ENCODE results near the gene FARS2.

FARS2 gene

GRCh38 chr6:5450073-5450472 is 188.8 kb downstream of the FARS2 start:
- TF ChIP-seq, protein P1, sequence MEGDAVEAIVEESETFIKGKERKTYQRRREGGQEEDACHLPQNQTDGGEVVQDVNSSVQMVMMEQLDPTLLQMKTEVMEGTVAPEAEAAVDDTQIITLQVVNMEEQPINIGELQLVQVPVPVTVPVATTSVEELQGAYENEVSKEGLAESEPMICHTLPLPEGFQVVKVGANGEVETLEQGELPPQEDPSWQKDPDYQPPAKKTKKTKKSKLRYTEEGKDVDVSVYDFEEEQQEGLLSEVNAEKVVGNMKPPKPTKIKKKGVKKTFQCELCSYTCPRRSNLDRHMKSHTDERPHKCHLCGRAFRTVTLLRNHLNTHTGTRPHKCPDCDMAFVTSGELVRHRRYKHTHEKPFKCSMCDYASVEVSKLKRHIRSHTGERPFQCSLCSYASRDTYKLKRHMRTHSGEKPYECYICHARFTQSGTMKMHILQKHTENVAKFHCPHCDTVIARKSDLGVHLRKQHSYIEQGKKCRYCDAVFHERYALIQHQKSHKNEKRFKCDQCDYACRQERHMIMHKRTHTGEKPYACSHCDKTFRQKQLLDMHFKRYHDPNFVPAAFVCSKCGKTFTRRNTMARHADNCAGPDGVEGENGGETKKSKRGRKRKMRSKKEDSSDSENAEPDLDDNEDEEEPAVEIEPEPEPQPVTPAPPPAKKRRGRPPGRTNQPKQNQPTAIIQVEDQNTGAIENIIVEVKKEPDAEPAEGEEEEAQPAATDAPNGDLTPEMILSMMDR (IDR thresholded peaks at IDR 0.05; ENCODE audit: low read depth, low read length, missing control alignments): no peak

DNA sequence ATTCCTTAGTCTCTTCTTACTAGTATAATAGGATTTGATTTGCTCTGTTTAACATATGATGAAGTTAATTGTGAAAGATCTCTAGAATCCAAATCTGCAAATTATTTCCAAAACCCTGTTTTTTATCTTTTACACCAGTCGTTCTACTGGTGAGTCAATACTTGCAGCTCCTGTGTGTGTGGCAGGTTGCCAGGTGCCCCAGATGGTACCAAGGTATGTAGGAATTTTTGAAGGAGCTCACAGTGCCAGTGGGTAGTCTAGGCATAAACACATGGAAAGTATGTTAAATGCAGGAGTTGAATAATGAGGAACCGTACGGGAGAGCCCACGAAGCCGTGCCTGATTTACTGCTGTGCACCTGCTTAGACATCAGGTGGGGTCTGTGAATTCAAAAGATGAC is 192.2 kb downstream of the FARS2 start:
- TF ChIP-seq, protein P1 (IDR thresholded peaks at IDR 0.05; ENCODE audit: low read depth, low read length, missing control alignments): no peak
- DNase-seq (ENCODE audit: low read depth): no peak
- no peak overlapping the region for H3K4me3 ChIP-seq (ENCODE audit: low read depth, low read length)

More at GRCh38 chr6:5450073-5450472, 188.8 kb downstream of the FARS2 start:
- no peak for DNase-seq (ENCODE audit: low read depth)
- H3K4me3 ChIP-seq (ENCODE audit: low read depth, low read length): no peak overlapping the region

- no peak for DNase-seq (ENCODE audit: low read depth)
- TF ChIP-seq, protein P1 (IDR thresholded peaks at IDR 0.05; ENCODE audit: low read depth, low read length, missing control alignments): no peak
- H3K4me3 ChIP-seq (ENCODE audit: low read depth, low read length): no peak overlapping the region
Measured at GRCh38 chr6:5455142-5455541, 193.8 kb downstream of the FARS2 start.

GRCh38 chr6:5457041-5457440 is 195.7 kb downstream of the FARS2 start:
- no peak for DNase-seq (ENCODE audit: low read depth)
- TF ChIP-seq, protein P1 (IDR thresholded peaks at IDR 0.05; ENCODE audit: low read depth, low read length, missing control alignments): no peak
- no peak overlapping the region for H3K4me3 ChIP-seq (ENCODE audit: low read depth, low read length)

DNA sequence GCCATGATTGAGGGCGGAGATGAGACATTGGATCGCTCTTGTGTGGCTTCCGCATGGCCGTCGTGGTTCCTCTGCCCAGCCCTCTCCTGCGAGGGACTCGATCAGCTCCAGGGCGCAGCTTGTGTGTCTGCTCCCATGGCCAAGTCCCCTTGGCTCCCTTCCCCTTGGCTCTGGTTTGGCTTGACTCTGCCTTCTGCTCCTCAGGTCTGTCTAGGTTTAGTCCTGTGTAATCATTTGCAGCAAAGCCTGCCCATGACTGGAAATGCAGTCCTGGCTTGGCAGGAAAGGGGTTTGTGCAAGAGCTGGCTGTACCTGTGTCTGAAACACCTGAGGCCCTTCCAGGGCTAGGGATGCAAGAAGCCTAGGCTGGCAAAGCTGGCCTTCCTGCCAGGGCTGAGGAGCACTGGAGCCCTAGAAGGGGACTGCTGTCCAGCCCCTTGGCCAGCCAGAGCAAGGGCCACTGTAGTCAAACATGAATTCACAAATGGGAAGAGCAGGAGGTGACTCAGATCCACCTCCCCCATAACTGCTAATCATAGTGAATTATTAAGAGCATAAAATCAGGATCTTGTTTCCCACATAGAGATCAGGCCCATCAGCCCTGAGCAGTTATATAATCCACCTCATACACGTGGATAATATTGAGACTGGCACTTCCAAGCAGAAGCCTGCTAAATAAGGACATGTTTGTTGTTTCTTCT is 196.8 kb downstream of the FARS2 start:
- no peak for DNase-seq (ENCODE audit: low read depth)
- TF ChIP-seq, protein P1 (IDR thresholded peaks at IDR 0.05; ENCODE audit: low read depth, low read length, missing control alignments): no peak
- no peak overlapping the region for H3K4me3 ChIP-seq (ENCODE audit: low read depth, low read length)

DNA sequence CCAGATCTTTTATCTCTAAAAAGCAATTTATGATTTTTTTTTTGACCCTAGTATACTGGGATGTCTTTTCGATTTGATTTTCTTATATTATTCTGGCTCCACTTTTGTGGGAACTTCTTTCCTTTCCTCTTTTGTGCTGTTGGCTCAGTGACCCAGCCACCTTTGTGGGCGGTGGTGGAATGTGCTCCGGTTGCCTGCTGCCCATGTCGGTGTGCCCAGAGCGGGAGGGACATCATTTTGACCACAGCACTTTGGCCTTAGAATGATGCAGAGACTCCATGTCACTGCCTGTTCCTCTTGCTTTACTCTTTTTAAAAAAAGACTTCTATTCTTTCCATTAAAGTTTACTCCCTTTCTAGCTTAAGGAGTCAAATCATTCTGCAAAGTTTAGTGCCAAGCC is 198.0 kb downstream of the FARS2 start:
- TF ChIP-seq, protein P1 (IDR thresholded peaks at IDR 0.05; ENCODE audit: low read depth, low read length, missing control alignments): no peak
- no peak overlapping the region for H3K4me3 ChIP-seq (ENCODE audit: low read depth, low read length)
- no peak for DNase-seq (ENCODE audit: low read depth)

DNA sequence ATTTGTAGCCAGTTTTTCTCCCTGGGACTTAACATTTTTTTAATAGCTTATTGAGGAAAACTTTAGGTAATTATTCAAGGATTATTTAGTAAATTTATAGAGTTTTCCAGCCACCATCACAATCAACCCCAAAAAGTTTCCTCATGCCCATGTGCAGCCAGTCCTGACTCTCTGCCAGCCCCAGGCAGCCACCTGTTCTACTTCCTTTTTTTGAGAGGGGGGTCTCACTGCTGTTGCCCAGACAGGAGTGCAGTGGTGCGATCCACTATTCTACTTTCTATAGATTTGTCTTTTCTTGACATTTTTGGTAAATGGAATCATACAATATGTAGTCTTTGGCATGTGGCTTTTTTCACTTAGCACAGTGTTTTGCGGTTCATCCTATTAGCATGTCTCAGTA is 200.1 kb downstream of the FARS2 start:
- H3K4me3 ChIP-seq (ENCODE audit: low read depth, low read length): no peak overlapping the region
- TF ChIP-seq, protein P1 (IDR thresholded peaks at IDR 0.05; ENCODE audit: low read depth, low read length, missing control alignments): no peak
- no peak for DNase-seq (ENCODE audit: low read depth)

Measured in GM12864 (cell line).